HL-60/S4 treated with phorbol 12-myristate 13-acetate at 8.2 ng/mL for 4 days and 3 days (cell line): ENCODE results near the gene EIF2A.

ENCODE experiments used
- in situ Hi-C: fragments of 300-500 bp; cut with MboI; formaldehyde crosslinking; loops from 2 replicates; pipeline ENCODE4 v1.15.0; 2022; ENCODE audit warnings: low sequenced_read_pairs

The EIF2A gene

GRCh38 chr3:150631515-150632221 is 85.1 kb downstream of the EIF2A start:
- in situ Hi-C loops: no loop called here

- in situ Hi-C loops: no loop called here
Observed at GRCh38 chr3:150635076-150635475, 88.5 kb downstream of the EIF2A start.

- in situ Hi-C loops: no loop called here
Observed at GRCh38 chr3:150635526-150635925, 88.9 kb downstream of the EIF2A start.
